ENCODE measurements around the gene SEPTIN11. TPM values are rescaled to one million over a fixed set of nuclear protein-coding genes. Genes with fewer than 3 reads are reported as not detected.

Gene SEPTIN11
- total and polyA plus RNA-seq, 9 of the 15 experiments (the other 6 are each of a cell fraction or from before 2014, with no cell fraction given), result 25.7 to 142 (median 84.3) TPM

DNA sequence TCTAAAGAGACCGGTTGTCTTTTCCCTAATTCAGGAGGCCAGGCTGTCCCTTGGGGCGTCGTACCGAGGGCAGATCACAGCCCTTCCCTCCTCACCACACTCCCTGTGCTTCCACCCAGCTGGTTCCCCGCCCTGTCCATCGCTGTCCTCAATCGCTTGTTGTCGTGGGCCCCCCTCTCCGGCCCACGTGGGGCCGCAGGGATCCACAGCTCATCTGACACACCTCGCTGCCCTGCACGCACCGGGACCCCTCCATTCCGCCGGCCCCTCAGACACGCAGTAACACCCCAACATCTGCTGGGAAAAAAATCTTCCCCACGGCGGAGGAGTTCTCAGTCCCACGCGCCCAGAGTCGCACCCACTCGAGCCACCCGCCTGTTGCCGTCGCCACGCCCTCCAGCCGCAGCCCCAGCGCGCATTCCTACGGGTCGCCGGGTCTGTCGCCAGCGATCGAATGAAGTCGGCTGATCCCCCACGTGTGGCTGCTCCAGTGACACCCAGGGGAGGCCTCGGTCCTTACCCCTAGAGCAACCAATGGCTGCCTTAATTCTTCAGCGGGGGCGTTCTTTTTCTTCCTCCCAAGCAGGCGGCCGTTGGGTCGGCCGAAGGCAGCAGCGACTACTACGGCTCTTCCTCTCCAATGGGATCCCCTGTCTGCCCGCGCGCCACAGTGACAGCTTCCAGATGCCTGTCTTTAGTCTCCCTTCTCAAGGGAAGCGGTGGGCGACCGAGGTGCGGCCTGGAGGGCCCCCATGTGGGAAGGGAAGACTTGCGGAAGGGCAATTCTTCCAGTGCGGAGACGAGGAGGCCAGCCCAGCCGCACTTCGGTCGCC, 893 bp upstream of the SEPTIN11 start (continued):
- TF ChIP-seq SMAD2 (IDR thresholded peaks at IDR 0.05; ENCODE audit: low read depth, low read length) (no peak), SIN3A (IDR thresholded peaks at IDR 0.05; ENCODE audit: borderline replicate concordance in 2 of 2, control insufficient read depth in 1 of 2, low read depth in 2 of 2, low read length in 2 of 2) (peak; percentile 49 to 79; a peak in 2 of 4 replicates), NFYB (IDR thresholded peaks at IDR 0.05; ENCODE audit: extremely low read depth, insufficient read length) (peak; percentile 10), FOSL1 (tag; conservative IDR thresholded peaks at IDR 0.05) (0 out of 2 replicates have a peak, but pooled peaks have one; percentile 1), KLF1 (tag; IDR thresholded peaks at IDR 0.05) (no peak), FOXA3 (CRISPR knock-in tag; conservative IDR thresholded peaks at IDR 0.05 in 1 of 2, IDR thresholded peaks at IDR 0.05 in 1 of 2) (0 out of 4 replicates have a peak, but pooled peaks of 1 of the 2 experiments have one; percentile 70), DIDO1 (tag; IDR thresholded peaks at IDR 0.05; ENCODE audit: low read depth) (no peak), RBM17 (IDR thresholded peaks at IDR 0.05; ENCODE audit: borderline replicate concordance, low read depth, low read length) (no peak), CTBP1 (IDR thresholded peaks at IDR 0.05; ENCODE audit: borderline replicate concordance) (no peak), PCBP2 (IDR thresholded peaks at IDR 0.05; ENCODE audit: low read depth, low read length, poor library complexity, severe bottlenecking) (no peak), TRIM28 (IDR thresholded peaks at IDR 0.05) (no peak), TCFL5 (CRISPR knock-in tag; conservative IDR thresholded peaks at IDR 0.05) (no peak), SUPT5H (IDR thresholded peaks at IDR 0.05) (peak; percentile 65), MTA1 (IDR thresholded peaks at IDR 0.05; ENCODE audit: borderline replicate concordance) (peak; percentile 37; the same call in 1 of the 2 replicates), RFX7 (CRISPR knock-in tag; IDR thresholded peaks at IDR 0.05) (no peak), GTF2A2 (tag; IDR thresholded peaks at IDR 0.05) (no peak), ZNF277 (CRISPR knock-in tag; IDR thresholded peaks at IDR 0.05; ENCODE audit: borderline replicate concordance) (no peak), ZFPM2 (CRISPR knock-in tag; IDR thresholded peaks at IDR 0.05) (no peak), ZNF76 (CRISPR knock-in tag; IDR thresholded peaks at IDR 0.05; ENCODE audit: borderline replicate concordance) (no peak), KDM5B (IDR thresholded peaks at IDR 0.05; ENCODE audit: insufficient replicate concordance, low read depth, low read length) (no peak), HSF4 (CRISPR knock-in tag; IDR thresholded peaks at IDR 0.05; ENCODE audit: borderline replicate concordance) (no peak), KLF13 (tag; IDR thresholded peaks at IDR 0.05; ENCODE audit: borderline replicate concordance, low read depth) (no peak; the same call in 1 of the 2 replicates), TEAD1 (CRISPR knock-in tag; IDR thresholded peaks at IDR 0.05) (peak in 1 of 2 experiments; percentile 94; a peak in 2 of 4 replicates)
- TF ChIP-seq, protein P1, sequence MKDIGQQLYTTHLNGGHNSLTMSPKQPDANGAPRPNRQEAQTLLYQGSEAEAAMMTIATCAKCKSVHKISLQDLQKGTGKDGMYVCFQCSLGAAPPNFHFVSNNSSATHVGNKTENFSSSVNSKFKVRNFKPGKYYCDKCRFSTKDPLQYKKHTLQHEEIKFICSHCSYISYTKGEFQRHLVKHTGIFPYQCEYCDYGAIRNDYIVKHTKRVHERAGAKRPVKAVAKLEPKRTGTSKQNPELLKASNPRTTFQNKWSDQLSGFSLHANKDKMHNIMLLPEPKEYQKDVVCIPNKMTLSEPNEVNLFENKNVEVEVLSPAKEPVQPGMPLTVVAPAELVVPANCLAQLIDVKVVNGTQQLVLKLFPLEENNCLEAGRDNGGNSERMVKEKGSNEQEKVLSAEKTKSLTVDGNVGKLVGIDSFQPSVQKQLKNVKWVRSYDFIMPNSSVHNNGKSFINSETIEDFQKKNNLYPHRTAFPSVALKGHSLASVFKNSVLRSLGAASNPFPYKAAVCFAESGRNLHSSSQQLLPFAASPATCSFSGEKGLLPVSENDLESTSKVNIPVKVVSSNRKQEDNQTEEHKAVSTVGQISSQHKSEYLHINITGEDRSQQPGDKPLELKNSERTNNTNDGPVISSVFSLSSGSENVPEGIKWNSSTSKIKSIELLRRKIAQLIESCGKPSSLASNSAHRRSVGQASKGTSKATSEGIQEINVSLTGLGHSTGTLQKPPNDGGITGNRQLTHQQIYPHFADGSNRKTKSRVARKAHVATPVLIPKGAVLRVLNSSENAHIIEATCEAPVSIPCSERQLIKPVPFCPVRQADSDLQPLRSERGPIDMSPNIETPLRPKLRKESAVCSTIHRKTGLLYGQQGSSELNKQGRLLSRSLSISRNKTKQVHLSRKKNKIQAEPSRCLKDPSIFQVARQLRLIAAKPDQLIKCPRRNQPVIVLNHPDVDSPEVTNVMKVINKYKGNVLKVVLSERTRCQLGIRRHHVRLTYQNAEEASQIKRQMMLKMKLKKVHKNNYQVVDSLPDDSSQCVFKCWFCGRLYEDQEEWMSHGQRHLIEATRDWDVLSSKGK (CRISPR knock-in tag; IDR thresholded peaks at IDR 0.05), result no peak
